ENCODE measurements around the gene SGK2.

Gene SGK2

GRCh38 chr20:43542161-43542560 lies 16.7 kb upstream of the SGK2 start:
- no peak for DNase-seq (ENCODE audit: low spot score)
- TF ChIP-seq CTCF (IDR thresholded peaks at IDR 0.05; ENCODE audit: extremely low read depth, missing control alignments) = no peak

- no peak for DNase-seq (ENCODE audit: low spot score)
- no peak for TF ChIP-seq CTCF (IDR thresholded peaks at IDR 0.05; ENCODE audit: extremely low read depth, missing control alignments)
Observed at GRCh38 chr20:43542674-43543073, 16.2 kb upstream of the SGK2 start.

- TF ChIP-seq CTCF (IDR thresholded peaks at IDR 0.05; ENCODE audit: extremely low read depth, missing control alignments) = no peak
- DNase-seq (ENCODE audit: low spot score) = no peak
Observed at GRCh38 chr20:43543138-43543537, 15.7 kb upstream of the SGK2 start.

- no peak for DNase-seq (ENCODE audit: low spot score)
- no peak for TF ChIP-seq CTCF (IDR thresholded peaks at IDR 0.05; ENCODE audit: extremely low read depth, missing control alignments)
Observed at GRCh38 chr20:43544501-43544900, 14.3 kb upstream of the SGK2 start.

GRCh38 chr20:43545837-43546578 lies 12.8 kb upstream of the SGK2 start:
- DNase-seq (ENCODE audit: low spot score) = no peak
- no peak for TF ChIP-seq CTCF (IDR thresholded peaks at IDR 0.05; ENCODE audit: extremely low read depth, missing control alignments)

- TF ChIP-seq CTCF (IDR thresholded peaks at IDR 0.05; ENCODE audit: extremely low read depth, missing control alignments) = no peak
- DNase-seq (ENCODE audit: low spot score) = no peak
Observed at GRCh38 chr20:43548273-43548880, 10.4 kb upstream of the SGK2 start.

- TF ChIP-seq CTCF (IDR thresholded peaks at IDR 0.05; ENCODE audit: extremely low read depth, missing control alignments) = no peak
- no peak for DNase-seq (ENCODE audit: low spot score)
Observed at GRCh38 chr20:43549416-43550065, 9.3 kb upstream of the SGK2 start.

Measured in GM20000 (cell line).